Activated naive CD4-positive, alpha-beta T cell treated with anti-CD3 and anti-CD28 coated beads, Interleukin-2, amount 50 U/mL, for 16 hours (primary cell): ENCODE measurements around the gene ZNF43.
"Not testable (repeated sequence)": the region's sequence is repeated elsewhere in the genome, so short reads cannot be mapped to it uniquely, and the experiment has no call there.

Experiments
- DNase-seq: peaks from one replicate; pipeline ENCODE4 v3.0.0-alpha.2; 2020

Gene ZNF43

DNA sequence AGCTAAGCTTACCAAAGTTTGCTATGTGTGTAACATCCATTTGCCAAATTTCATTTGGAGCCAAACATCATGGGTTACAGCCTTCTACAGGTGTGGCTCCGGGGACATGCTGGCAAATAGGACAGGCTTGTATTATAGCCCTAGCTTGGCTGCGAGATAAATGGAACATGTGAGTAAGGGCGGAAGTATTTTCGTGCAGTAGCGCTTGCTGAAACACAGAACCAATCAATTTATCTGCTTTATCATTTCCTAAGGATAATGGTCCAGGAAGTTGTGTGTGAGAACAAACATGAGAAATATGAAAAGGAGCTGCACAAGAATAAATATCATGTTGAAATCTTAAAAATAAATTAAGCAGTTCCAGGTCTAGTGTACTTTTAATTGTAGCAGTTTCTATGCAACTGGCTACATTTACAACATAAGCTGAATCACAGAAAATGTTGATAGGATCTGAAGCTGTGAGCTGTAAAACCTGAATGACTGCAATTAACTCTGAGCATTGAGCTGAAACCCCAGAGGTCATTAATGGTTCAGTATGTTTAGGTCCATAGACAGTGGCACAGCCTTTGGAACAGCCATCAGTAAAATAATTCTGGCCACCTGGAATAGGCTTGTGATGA is 46.4 kb downstream of the ZNF43 start:
- no peak for DNase-seq

DNA sequence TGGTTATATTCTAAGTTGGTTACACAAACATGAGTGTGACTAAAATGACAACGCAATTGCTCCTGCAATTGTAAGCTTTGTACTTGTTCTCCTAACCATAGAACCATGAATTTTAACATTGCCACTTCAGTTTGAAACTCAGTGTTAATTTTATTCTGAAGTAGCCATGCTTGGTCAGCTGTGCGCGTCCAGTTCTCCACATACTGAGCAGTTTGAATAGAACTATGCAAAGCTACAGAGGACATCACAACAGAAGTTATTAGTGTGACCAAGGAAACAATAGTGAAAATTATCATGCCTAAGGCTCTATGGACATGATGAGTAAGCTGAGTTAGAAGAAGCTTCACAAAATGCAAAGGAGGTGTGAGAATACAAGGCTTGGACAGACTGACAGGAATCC is 49.0 kb downstream of the ZNF43 start:
- DNase-seq, result no peak

DNA sequence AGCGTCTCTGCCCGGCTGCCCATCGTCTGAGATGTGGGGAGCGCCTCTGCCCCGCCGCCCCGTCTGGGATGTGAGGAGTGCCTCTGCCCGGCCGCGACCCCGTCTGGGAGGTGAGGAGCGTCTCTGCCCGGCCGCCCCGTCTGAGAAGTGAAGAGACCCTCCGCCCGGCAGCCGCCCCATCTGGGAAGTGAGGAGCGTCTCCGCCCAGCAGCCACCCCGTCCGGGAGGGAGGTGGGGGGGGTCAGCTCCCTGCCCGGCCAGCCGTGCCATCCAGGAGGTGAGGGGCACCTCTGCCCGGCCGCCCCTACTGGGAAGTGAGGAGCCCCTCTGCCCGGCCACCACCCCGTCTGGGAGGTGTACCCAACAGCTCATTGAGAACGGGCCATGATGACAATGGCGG is 60.2 kb downstream of the ZNF43 start:
- not testable (repeated sequence) for DNase-seq

DNA sequence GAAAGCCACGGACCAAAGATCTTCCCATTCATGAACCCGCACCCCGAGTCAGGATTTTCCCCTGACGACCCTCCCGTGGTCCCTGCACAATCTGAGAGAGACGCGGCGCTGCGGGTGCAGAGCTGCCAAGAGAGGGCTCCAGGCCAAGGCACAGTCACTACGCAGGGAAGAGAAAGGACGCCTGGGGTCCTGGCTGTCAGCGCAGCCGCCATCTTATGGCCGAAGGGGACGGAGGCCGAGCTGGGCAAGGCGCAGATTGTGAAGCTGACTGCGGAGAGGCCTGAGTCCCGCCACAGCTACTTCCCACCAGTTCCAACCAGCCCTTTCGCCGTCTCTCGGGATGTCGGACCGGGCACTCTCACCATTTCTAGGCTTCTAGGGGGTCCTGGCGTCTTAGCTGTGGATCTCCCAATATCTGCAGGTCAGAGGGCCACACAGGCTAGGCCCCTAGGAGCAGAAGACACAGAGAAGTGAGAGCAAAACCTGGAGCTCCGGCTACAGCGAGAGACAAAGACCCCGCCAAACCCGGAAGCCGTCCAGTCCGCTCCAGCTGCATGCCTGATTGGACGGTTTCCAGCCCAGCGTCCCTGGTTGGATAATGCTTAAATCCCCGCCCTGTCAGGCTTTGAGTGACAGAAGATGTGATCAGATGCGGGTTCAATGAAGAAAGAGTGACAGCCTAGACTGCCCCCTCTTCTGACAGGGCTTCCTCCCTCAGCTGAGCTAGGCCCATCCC is 68.7 kb downstream of the ZNF43 start, which contains the start of gene ZNF100:
ZNF100 (minus strand) TSS at position 515 of the 736 bp plus-strand sequence; CDS start at position 365, 150 bp downstream.
- peak; percentile 86 for DNase-seq

DNA sequence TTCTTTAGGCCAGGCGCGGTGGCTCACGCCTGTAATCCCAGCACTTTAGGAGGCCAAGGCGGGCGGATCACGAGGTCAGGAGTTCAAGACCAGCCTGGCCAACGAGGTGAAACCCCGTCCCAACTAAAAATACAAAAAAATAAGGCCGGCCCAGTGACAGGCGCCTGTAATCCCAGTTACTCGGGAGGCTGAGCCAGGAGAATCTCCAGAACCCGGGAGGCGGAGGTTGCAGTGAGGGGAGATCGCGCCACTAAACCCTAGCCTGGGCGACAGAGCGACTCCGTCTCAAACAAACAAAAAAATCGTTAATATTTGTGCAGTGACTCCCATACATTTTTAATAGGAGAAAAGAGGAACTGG is 69.3 kb downstream of the ZNF43 start:
- peak; percentile 11 for DNase-seq

DNA sequence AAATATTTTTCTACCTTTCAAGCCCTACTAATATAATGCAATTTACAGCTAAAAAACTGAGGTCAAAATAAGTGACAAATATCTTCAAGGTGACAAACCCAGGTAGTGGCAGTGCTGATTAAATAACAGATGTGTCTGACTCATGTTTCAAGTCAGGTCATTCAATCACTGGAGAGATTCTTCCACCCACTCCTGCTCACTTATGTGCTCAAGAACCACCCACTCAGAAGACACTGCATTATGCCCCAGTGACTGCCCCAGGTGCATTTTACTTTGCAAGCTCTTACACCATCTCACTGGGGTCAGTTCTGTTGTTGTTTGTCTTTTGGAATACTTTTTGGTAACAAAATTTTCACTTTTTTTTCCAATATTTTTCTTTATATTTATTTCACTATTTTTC is 70.8 kb downstream of the ZNF43 start:
- DNase-seq, result peak; percentile 21

DNA sequence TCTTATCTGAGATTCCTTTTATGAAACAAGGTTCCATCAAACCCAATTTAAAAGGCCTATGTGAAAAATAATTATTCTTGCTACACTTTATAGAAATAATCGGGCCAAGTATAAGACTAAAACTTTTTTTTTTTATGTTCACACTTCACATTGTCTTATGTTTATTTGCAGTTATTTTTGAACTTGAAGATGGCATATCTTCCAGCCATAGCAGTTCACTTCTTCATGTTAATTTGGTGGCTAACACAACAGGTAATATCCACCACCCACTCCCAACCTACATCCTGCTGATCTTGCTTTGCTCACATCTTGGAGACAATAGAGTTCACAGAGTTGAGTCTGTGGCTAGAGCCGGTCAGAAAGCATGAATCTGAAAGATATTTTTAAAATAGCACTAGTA is 74.4 kb downstream of the ZNF43 start:
- not testable (repeated sequence) for DNase-seq

DNA sequence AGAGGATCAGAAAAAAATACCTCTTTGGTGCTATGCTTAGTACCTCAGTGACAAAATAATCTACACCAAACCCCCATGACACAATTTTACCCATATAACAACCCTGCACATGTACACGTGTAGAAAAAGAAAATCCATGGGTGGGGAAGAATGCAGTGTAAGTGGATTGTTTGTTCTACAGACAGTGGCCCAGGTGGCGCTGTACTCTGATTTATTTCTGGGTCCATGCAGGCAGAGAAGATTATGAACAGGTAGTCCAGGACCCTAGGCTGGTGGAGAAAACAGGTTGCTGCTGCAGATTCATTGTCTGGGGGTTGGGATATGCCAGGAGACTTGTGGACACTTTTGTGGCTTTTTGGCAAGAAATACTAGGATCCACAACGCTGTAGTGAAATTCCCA is 77.7 kb downstream of the ZNF43 start:
- DNase-seq, result no peak

DNA sequence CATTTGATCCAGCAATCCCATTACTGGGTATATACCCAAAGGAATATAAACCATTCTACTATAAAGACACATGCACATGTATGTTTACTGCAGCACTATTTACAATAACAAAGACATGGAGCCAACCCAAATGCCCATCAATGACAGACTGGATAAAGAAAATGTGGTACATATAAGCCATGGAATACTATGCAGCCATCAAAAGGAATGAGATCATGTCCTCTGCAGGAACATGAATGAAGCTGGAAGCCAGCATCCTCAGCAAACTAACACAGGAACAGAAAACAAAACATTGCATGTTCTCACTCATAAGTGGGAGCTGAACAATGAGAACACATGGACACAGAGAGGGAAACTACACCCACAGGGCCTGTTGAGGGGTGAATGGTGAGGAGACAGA is 80.4 kb downstream of the ZNF43 start:
- DNase-seq, result not testable (repeated sequence)
